Endothelial cell of umbilical vein (primary cell): ENCODE measurements around the gene ZSCAN12. TPM values are rescaled to one million over a fixed set of nuclear protein-coding genes. Genes with fewer than 3 reads are reported as not detected.

ENCODE experiments used
- BruUV-seq: library from RNA; stranded (reverse); fragments of 400-500 nt; replicated peaks from 2 replicates; lab custom pipeline; 2021; lab: Mats Ljungman, UMichigan
- CTCF ChIA-PET: fragments of 300-600, 350-600 bp; sonication (Branson Sonifier 250); formaldehyde crosslinking; loops from one replicate; lab custom pipeline; 2021; ENCODE audit warnings: antibody characterized with exemption, inconsistent platforms; lab: Charles Lee
- POLR2A ChIA-PET: fragments of 300-600, 350-600 bp; sonication (Branson Sonifier 250); formaldehyde crosslinking; loops from one replicate; lab custom pipeline; 2021; ENCODE audit warnings: antibody characterized with exemption, inconsistent platforms; lab: Charles Lee
- DNase-seq: peaks from one replicate; pipeline ENCODE4 v3.0.0-alpha.2; 2011; ENCODE audit warnings: low read depth, low spot score
- FAIRE-seq: peaks from 2 replicates; lab custom pipeline; 2011; peaks lifted over from hg19 to GRCh38; lab: Jason Lieb, UNC
- H2AFZ ChIP-seq: 2 replicates; pipeline ENCODE4 v1.6.0; 2012; ENCODE audit warnings: low read depth, low read length, control low read depth, inconsistent platforms
- H3K27ac ChIP-seq: 2 replicates; pipeline ENCODE4 v1.5.1; 2011; ENCODE audit warnings: low read depth, mild to moderate bottlenecking, control low read depth, low read length, moderate library complexity; ENCODE audit not compliant: insufficient read depth
- H3K27me3 ChIP-seq, 2 experiments: 2 replicates each; pipeline versions ENCODE4 v1.6.0 to v1.6.1; 2011; ENCODE audit warnings: low read length in 2 of 2, mixed read lengths in 1 of 2; ENCODE audit not compliant: control insufficient read depth in 2 of 2, insufficient read depth in 2 of 2
- H3K36me3 ChIP-seq, 2 experiments: 2 replicates in 1 of 2; 3 replicates in 1 of 2; pipeline ENCODE4 v1.5.1; 2011; ENCODE audit warnings: low read length in 2 of 2, mild to moderate bottlenecking in 1 of 2, moderate library complexity in 1 of 2; ENCODE audit not compliant: control insufficient read depth in 2 of 2, insufficient read depth in 2 of 2; ENCODE audit errors: extremely low read depth in 1 of 2
- H3K4me1 ChIP-seq: 3 replicates; pipeline ENCODE4 v1.5.1; 2011; ENCODE audit warnings: mild to moderate bottlenecking, low read length; ENCODE audit not compliant: control insufficient read depth, insufficient read depth; ENCODE audit errors: extremely low read depth
- H3K4me2 ChIP-seq: 2 replicates; pipeline ENCODE4 v1.6.1; 2011; ENCODE audit warnings: low read length, control low read depth, mixed read lengths; ENCODE audit not compliant: insufficient read depth
- H3K4me3 ChIP-seq, 3 experiments: fragments of 200-600 bp in 1 of 3; sonication (generic), shearing (Covaris generic) in 1 of 3; replicated peaks in 1 of 3; 2 replicates each; pipeline ENCODE4 v1.5.1; 2011 to 2016; ENCODE audit warnings: control low read depth in 3 of 3, low read length in 3 of 3, mild to moderate bottlenecking in 2 of 3, inconsistent platforms in 1 of 3, low read depth in 1 of 3, moderate library complexity in 1 of 3; ENCODE audit not compliant: insufficient read depth in 1 of 3
- H3K79me2 ChIP-seq: 2 replicates; pipeline ENCODE4 v1.6.0; 2012; ENCODE audit warnings: low read length, inconsistent platforms; ENCODE audit not compliant: control insufficient read depth, insufficient read depth
- H3K9ac ChIP-seq: replicated peaks from 2 replicates; pipeline ENCODE3; 2011; ENCODE audit warnings: low read length, control low read depth; ENCODE audit not compliant: insufficient read depth; ENCODE audit errors: extremely low read depth
- H3K9me1 ChIP-seq: replicated peaks from 3 replicates; pipeline ENCODE4 v1.6.0; 2011; ENCODE audit warnings: mild to moderate bottlenecking, low read length; ENCODE audit not compliant: control insufficient read depth, insufficient read depth; ENCODE audit errors: extremely low read depth
- H3K9me3 ChIP-seq: replicated peaks from 2 replicates; pipeline ENCODE4 v1.5.1; 2012; ENCODE audit warnings: low read length, inconsistent platforms; ENCODE audit not compliant: control insufficient read depth, insufficient read depth
- H4K20me1 ChIP-seq: replicated peaks from 2 replicates; pipeline ENCODE3; 2011; ENCODE audit warnings: mild to moderate bottlenecking, low read length; ENCODE audit not compliant: control insufficient read depth, insufficient read depth; ENCODE audit errors: extremely low read depth
- CTCF ChIP-seq, 2 donors: IDR thresholded peaks; 1 replicate in 1 of 2; 2 replicates in 1 of 2; pipeline ENCODE4 v1.5.1; 2011; ENCODE audit warnings: low read length in 2 of 2, mild to moderate bottlenecking in 2 of 2, moderate library complexity in 2 of 2, control low read depth in 1 of 2, inconsistent platforms in 1 of 2, low read depth in 1 of 2; ENCODE audit not compliant: insufficient read depth in 1 of 2; ENCODE audit errors: extremely low read depth in 1 of 2
- EZH2 ChIP-seq: IDR thresholded peaks from 2 replicates; pipeline ENCODE4 v1.6.1; 2012; ENCODE audit warnings: borderline replicate concordance, low read depth, mild to moderate bottlenecking, moderate library complexity, low read length, inconsistent platforms; ENCODE audit not compliant: severe bottlenecking
- FOS ChIP-seq: IDR thresholded peaks from 2 replicates; pipeline ENCODE4 v1.6.1; 2011; ENCODE audit warnings: mild to moderate bottlenecking, low read length, moderate library complexity, borderline replicate concordance; ENCODE audit not compliant: insufficient read depth
- GATA2 ChIP-seq: IDR thresholded peaks from 2 replicates; pipeline ENCODE4 v1.7.0; 2011; ENCODE audit warnings: low read depth, mild to moderate bottlenecking, moderate library complexity, mixed read lengths, low read length; ENCODE audit not compliant: insufficient read length, insufficient read depth
- JUN ChIP-seq: IDR thresholded peaks from 2 replicates; pipeline ENCODE4 v1.6.1; 2011; ENCODE audit warnings: borderline replicate concordance, low read depth; ENCODE audit not compliant: insufficient read length, insufficient read depth
- MAX ChIP-seq: IDR thresholded peaks from 2 replicates; pipeline ENCODE4 v1.6.1; 2011; ENCODE audit not compliant: insufficient read depth, insufficient read length
- MYC ChIP-seq: IDR thresholded peaks from one replicate; pipeline ENCODE4 v1.6.1; 2011; ENCODE audit warnings: mild to moderate bottlenecking, low read depth, low read length
- POLR2A ChIP-seq: IDR thresholded peaks from 2 replicates; pipeline ENCODE4 v1.6.1; 2012; ENCODE audit warnings: low read depth, mild to moderate bottlenecking, control low read depth, low read length
- POLR2AphosphoS5 ChIP-seq: IDR thresholded peaks from 2 replicates; pipeline ENCODE4 v1.6.1; 2012; ENCODE audit warnings: low read depth, mild to moderate bottlenecking, control low read depth, low read length, moderate library complexity; ENCODE audit not compliant: insufficient read depth
- dilution Hi-C: fragments of 300-500 bp; cut with MboI; formaldehyde crosslinking; loops from one replicate; pipeline ENCODE4 v1.15.0; 2019; ENCODE audit warnings: low sequenced_read_pairs; ENCODE audit not compliant: extremely low pct_ligation_motif_present
- intact Hi-C: fragments of 100-400 bp; cut with micrococcal nuclease; formaldehyde crosslinking; loops from one replicate; pipeline ENCODE4 v1.10.0; 2022
- polyA plus RNA-seq, 4 experiments: library from polyadenylated mRNA; depleted of rRNA in 3 of 4; stranded (reverse) in 3 of 4; unstranded in 1 of 4; fragments of >200 nt; gene quantifications; 2 replicates each; pipeline versions ENCODE4 v1.2.1 to v1.2.3, GENCODE V29; 2011 to 2012; ENCODE audit warnings: missing spikeins in 1 of 4
- total RNA-seq: library from RNA; stranded (reverse); gene quantifications from 2 replicates; pipeline ENCODE4 v1.2.3, GENCODE V29; 2021

ZSCAN12 gene
- total and polyA plus RNA-seq, 2 donors (not counting 3 experiments of a cell fraction or from before 2014, with no cell fraction given): 1.3 to 4.4 TPM

GRCh38 chr6:28390688-28391087 is 8.9 kb downstream of the ZSCAN12 start:
- H3K27ac ChIP-seq: no peak overlapping the region
- H3K9me1 ChIP-seq: no peaks in the 10 kb centered on the region
- H3K36me3 ChIP-seq: peaks cover 20 to 27% of the 10 kb centered on the region in 2 experiments
- no peaks in the 10 kb centered on the region for H3K27me3 ChIP-seq
- CTCF ChIA-PET: interaction anchor here (0.7 kb wide), 1 partner anchor 237 kb away, joined by 3 read pairs; no protein-coding TSS in a partner anchor
- no peaks in the 10 kb centered on the region for H4K20me1 ChIP-seq
- no peak for FAIRE-seq
- dilution Hi-C loops: no loop called here
- no peak overlapping the region for H3K4me3 ChIP-seq
- H3K9me3 ChIP-seq: no peaks in the 10 kb centered on the region
- peaks cover 7% of the 10 kb centered on the region for H3K79me2 ChIP-seq
- no TSS peak for BruUV-seq
- no peak overlapping the region for H2AFZ ChIP-seq
- POLR2A ChIA-PET: no interaction called here
- TF ChIP-seq MYC: no peak
- TF ChIP-seq GATA2: no peak
- TF ChIP-seq CTCF (IDR thresholded peaks at IDR 0.05; ENCODE audit: extremely low read depth in 1 of 2, insufficient read depth in 1 of 2, low read depth in 1 of 2, low read length in 2 of 2): no peak
- TF ChIP-seq MAX: no peak
- TF ChIP-seq FOS: no peak
- no peak for TF ChIP-seq POLR2AphosphoS5
- TF ChIP-seq JUN: no peak
- TF ChIP-seq POLR2A: no peak
- no peak for TF ChIP-seq EZH2
- intact Hi-C loops: no loop called here
- H3K9ac ChIP-seq: no peak overlapping the region
- H3K4me1 ChIP-seq: no peaks in the 10 kb centered on the region
- H3K4me2 ChIP-seq: no peak overlapping the region
- no peak for DNase-seq
